ENCODE results near the gene TSN.
"Not testable (repeated sequence)": the region's sequence is repeated elsewhere in the genome, so short reads cannot be mapped to it uniquely, and the experiment has no call there.

The TSN gene

GRCh38 chr2:121796239-121796638 lies 40.8 kb downstream of the TSN start:
- Histone ChIP-seq H3K4me3 (no peak overlapping the region), H3K27ac (no peak overlapping the region)
- TF ChIP-seq CTCF (IDR thresholded peaks at IDR 0.05) = no peak
- DNase-seq (ENCODE audit: low spot score) = no peak

GRCh38 chr2:121798617-121799016 lies 43.2 kb downstream of the TSN start:
- no peak for TF ChIP-seq CTCF (IDR thresholded peaks at IDR 0.05)
- Histone ChIP-seq H3K4me3 (no peak overlapping the region), H3K27ac (no peak overlapping the region)
- no peak for DNase-seq (ENCODE audit: low spot score)

GRCh38 chr2:121801916-121802315 lies 46.5 kb downstream of the TSN start:
- no peak overlapping the region for H3K27ac ChIP-seq
- H3K4me3 ChIP-seq = no peak overlapping the region
- TF ChIP-seq CTCF (IDR thresholded peaks at IDR 0.05) = no peak
- DNase-seq (ENCODE audit: low spot score) = no peak

GRCh38 chr2:121803503-121803902 lies 48.1 kb downstream of the TSN start:
- Histone ChIP-seq H3K4me3 (no peak overlapping the region), H3K27ac (no peak overlapping the region)
- no peak for DNase-seq (ENCODE audit: low spot score)
- no peak for TF ChIP-seq CTCF (IDR thresholded peaks at IDR 0.05)

- Histone ChIP-seq H3K27ac (no peak overlapping the region), H3K4me3 (no peak overlapping the region)
- no peak for DNase-seq (ENCODE audit: low spot score)
- no peak for TF ChIP-seq CTCF (IDR thresholded peaks at IDR 0.05)
Measured at GRCh38 chr2:121804340-121804739, 48.9 kb downstream of the TSN start.

GRCh38 chr2:121804997-121805765 lies 49.7 kb downstream of the TSN start:
- H3K27ac ChIP-seq = no peak overlapping the region
- no peak for DNase-seq (ENCODE audit: low spot score)
- TF ChIP-seq CTCF (IDR thresholded peaks at IDR 0.05) = no peak
- H3K4me3 ChIP-seq = no peak overlapping the region

- H3K4me3 ChIP-seq = no peak overlapping the region
- no peak for DNase-seq (ENCODE audit: low spot score)
- no peak for TF ChIP-seq CTCF (IDR thresholded peaks at IDR 0.05)
- no peak overlapping the region for H3K27ac ChIP-seq
Measured at GRCh38 chr2:121805766-121806143, 50.3 kb downstream of the TSN start.

GRCh38 chr2:121807771-121808170 lies 52.3 kb downstream of the TSN start:
- DNase-seq (ENCODE audit: low spot score); H3K4me3 ChIP-seq; H3K27ac ChIP-seq: not testable (repeated sequence)

Measured in coronary artery (tissue), 2 donors.